Measurements from ENCODE around the gene EEA1.

Gene EEA1

GRCh38 chr12:92900941-92901340 is 28.2 kb downstream of the EEA1 start:
- no peak overlapping the region for H3K4me3 ChIP-seq (replicated peaks in 1 of 2; ENCODE audit: low read depth in 2 of 2, low read length in 2 of 2)
- no peak for DNase-seq (ENCODE audit: low read depth in 2 of 2)
- TF ChIP-seq, protein P1, sequence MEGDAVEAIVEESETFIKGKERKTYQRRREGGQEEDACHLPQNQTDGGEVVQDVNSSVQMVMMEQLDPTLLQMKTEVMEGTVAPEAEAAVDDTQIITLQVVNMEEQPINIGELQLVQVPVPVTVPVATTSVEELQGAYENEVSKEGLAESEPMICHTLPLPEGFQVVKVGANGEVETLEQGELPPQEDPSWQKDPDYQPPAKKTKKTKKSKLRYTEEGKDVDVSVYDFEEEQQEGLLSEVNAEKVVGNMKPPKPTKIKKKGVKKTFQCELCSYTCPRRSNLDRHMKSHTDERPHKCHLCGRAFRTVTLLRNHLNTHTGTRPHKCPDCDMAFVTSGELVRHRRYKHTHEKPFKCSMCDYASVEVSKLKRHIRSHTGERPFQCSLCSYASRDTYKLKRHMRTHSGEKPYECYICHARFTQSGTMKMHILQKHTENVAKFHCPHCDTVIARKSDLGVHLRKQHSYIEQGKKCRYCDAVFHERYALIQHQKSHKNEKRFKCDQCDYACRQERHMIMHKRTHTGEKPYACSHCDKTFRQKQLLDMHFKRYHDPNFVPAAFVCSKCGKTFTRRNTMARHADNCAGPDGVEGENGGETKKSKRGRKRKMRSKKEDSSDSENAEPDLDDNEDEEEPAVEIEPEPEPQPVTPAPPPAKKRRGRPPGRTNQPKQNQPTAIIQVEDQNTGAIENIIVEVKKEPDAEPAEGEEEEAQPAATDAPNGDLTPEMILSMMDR (IDR thresholded peaks at IDR 0.05; ENCODE audit: low read depth, low read length): no peak

GRCh38 chr12:92899386-92900001 is 29.6 kb downstream of the EEA1 start:
- TF ChIP-seq, protein P1 (IDR thresholded peaks at IDR 0.05; ENCODE audit: low read depth, low read length): no peak
- peak; percentile 98 to 99 for DNase-seq (ENCODE audit: low read depth in 2 of 2)

GRCh38 chr12:92898755-92899154 is 30.3 kb downstream of the EEA1 start:
- TF ChIP-seq, protein P1 (IDR thresholded peaks at IDR 0.05; ENCODE audit: low read depth, low read length): no peak
- DNase-seq (ENCODE audit: low read depth in 2 of 2): peak; percentile 14 to 53
- H3K4me3 ChIP-seq (replicated peaks in 1 of 2; ENCODE audit: low read depth in 2 of 2, low read length in 2 of 2): no peak overlapping the region

More at GRCh38 chr12:92899386-92900001, 29.6 kb downstream of the EEA1 start:
- H3K4me3 ChIP-seq (replicated peaks in 1 of 2; ENCODE audit: low read depth in 2 of 2, low read length in 2 of 2): peak overlapping the region in 1 of 2 donors; percentile 34

DNA sequence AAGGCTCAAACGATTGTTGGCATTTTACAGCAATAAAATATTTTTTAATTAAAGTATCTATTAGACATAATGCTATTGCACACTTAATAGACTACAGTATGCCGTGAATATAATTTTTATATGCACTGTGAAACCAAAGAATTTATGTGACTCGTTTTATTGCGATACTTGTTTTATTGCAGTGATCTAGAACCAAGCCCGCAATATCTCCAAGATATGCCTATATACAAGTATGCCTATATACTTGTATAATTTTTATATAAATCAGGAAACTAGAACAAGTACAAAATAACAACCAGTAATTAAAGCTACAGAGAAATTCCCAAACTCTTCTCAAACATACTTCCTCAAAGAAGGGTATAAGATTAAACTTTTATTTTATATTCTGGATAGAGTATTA is 31.3 kb downstream of the EEA1 start:
- DNase-seq (ENCODE audit: low read depth in 2 of 2): no peak
- H3K4me3 ChIP-seq (replicated peaks in 1 of 2; ENCODE audit: low read depth in 2 of 2, low read length in 2 of 2): no peak overlapping the region
- TF ChIP-seq, protein P1 (IDR thresholded peaks at IDR 0.05; ENCODE audit: low read depth, low read length): no peak

DNA sequence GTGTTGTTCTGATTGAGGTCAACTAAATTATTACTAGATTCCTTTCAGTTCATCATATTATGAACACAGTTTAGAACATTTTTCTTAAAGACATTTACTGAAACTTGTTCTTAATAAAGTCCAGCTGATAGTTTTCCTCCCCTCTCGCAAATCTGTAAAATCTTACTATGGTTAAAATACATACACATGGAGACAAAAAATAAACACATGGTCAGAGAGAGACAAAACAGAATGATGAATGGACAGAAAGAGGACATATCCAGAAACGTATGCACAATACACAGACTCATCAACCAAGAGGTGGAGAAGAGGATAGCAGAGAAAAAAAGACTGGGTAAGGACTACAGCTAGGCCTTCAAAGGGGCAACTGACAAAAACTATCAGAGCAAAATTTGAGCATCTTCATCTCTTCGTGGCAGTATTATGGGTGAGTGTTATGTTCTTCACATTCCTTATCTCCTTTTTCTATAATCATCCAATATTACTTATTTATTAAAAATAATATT is 38.4 kb downstream of the EEA1 start:
- DNase-seq (ENCODE audit: low read depth in 2 of 2): no peak
- no peak overlapping the region for H3K4me3 ChIP-seq (replicated peaks in 1 of 2; ENCODE audit: low read depth in 2 of 2, low read length in 2 of 2)
- TF ChIP-seq, protein P1 (IDR thresholded peaks at IDR 0.05; ENCODE audit: low read depth, low read length): no peak

DNA sequence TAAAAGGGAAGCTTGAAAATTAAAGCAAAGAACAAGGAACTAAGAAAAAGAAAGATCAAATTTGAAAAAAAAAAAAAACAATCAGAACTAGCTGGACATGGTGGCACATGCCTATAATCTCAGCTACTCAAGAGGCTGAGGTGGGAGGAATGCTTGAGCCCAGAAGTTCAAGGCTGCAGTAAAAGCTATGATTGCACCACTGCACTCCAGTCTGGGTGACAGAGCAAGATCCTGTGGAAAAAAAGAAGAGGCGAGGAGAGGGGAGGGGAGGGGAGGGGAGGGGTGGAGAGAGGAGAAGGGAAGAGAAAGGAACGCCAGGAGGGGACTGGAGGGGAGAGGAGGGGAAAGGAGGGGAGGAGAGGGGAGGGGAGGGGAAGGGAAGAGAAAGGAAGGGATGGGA is 43.0 kb downstream of the EEA1 start:
- TF ChIP-seq, protein P1 (IDR thresholded peaks at IDR 0.05; ENCODE audit: low read depth, low read length): no peak
- DNase-seq (ENCODE audit: low read depth in 2 of 2): peak in 1 of 2 donors; percentile 12
- H3K4me3 ChIP-seq (replicated peaks in 1 of 2; ENCODE audit: low read depth in 2 of 2, low read length in 2 of 2): no peak overlapping the region
